ENCODE data around the gene ZNF33A. TPM values are rescaled to one million over a fixed set of nuclear protein-coding genes. Genes with fewer than 3 reads are reported as not detected.

Gene ZNF33A
- total and polyA plus RNA-seq, 2 of the 4 experiments (the other 2 are of a cell fraction): 5.6 to 14.3 TPM

DNA sequence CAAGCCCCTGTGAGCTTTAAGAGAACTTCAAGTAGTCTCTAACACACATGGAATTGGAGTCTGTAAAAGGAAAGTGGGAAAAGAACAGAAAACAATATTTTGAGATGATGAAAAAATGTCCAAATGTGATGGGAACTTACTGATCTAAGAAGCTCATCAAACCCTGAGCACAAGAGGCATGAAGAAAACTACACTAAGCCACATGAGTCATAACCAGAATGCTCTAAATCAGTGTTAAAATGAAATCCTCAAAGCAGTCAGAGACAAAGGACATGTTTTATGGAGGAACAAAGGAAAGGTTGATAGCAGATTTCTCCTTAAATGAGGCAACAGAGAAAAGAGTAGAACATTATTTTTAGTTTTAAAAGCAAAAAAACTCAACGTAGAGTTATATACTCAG, 37.2 kb downstream of the ZNF33A start:
- ATAC-seq (ENCODE audit: low read depth) (peak; percentile 46; the same call in 1 of the 2 replicates), DNase-seq (peak; percentile 46)
- H2AFZ ChIP-seq (replicated peaks; ENCODE audit: low read length, poor library complexity): no peak overlapping the region
- H3K4me2 ChIP-seq (ENCODE audit: low read depth, low read length): no peak overlapping the region
- no peak overlapping the region for H4K5ac ChIP-seq (ENCODE audit: low read depth, low read length)
- H3K23ac ChIP-seq (ENCODE audit: low read depth, low read length): no peak overlapping the region
- H3K27ac ChIP-seq (ENCODE audit: insufficient read depth, low read length): no peak overlapping the region
- no peaks in the 10 kb centered on the region for H3K4me1 ChIP-seq (ENCODE audit: control insufficient read depth, insufficient read depth, low read length)
- H4K8ac ChIP-seq (ENCODE audit: low read depth in 2 of 2, low read length in 2 of 2): no peak overlapping the region
- no peak overlapping the region for H2AK5ac ChIP-seq (ENCODE audit: low read depth, low read length)
- POLR2A ChIA-PET (ENCODE audit: unreplicated experiment): no interaction called here
- no CpG with 5 or more reads among the region's 1 CpG for WGBS, 2 experiments (ENCODE audit: extremely low coverage in 2 of 2, insufficient read length in 1 of 2)
- no peaks in the 10 kb centered on the region for H4K20me1 ChIP-seq (ENCODE audit: insufficient read depth, low read length)
- 0 out of 2 replicates have a peak, but pooled peaks cover 4% of the 10 kb centered on the region for H3K36me3 ChIP-seq (ENCODE audit: control insufficient read depth, insufficient read depth, low read length)
- no peak overlapping the region for H2BK5ac ChIP-seq (ENCODE audit: low read depth, low read length, poor library complexity, severe bottlenecking)
- H4K91ac ChIP-seq (ENCODE audit: insufficient read depth, low read depth, low read length): no peak overlapping the region
- intact Hi-C loops (cut with micrococcal nuclease): no loop called here
- H3K14ac ChIP-seq (replicated peaks; ENCODE audit: low read depth, low read length): no peak overlapping the region
- no peak overlapping the region for H2BK15ac ChIP-seq (ENCODE audit: low read depth, low read length)
- no peak overlapping the region for H2BK20ac ChIP-seq (ENCODE audit: low read depth, low read length)
- H3K9ac ChIP-seq (ENCODE audit: low read depth, low read length): no peak overlapping the region
- in situ Hi-C loops (cut with MboI; ENCODE audit: low sequenced_read_pairs): no loop called here
- H2BK120ac ChIP-seq (ENCODE audit: low read depth, low read length): no peak overlapping the region
- H3K4ac ChIP-seq (ENCODE audit: low read depth, low read length): no peak overlapping the region
- no peaks in the 10 kb centered on the region for H3K79me1 ChIP-seq (ENCODE audit: low read depth in 1 of 2, low read length in 2 of 2)
- H3K9me1 ChIP-seq (ENCODE audit: insufficient read depth, low read length): no peaks in the 10 kb centered on the region
- no TSS peak for BruUV-seq (replicated peaks)
- no peak overlapping the region for H2AK9ac ChIP-seq (replicated peaks; ENCODE audit: low read depth, low read length, poor library complexity)
- no peak for TF ChIP-seq MXI1 (IDR thresholded peaks at IDR 0.05; ENCODE audit: borderline replicate concordance, low read depth, low read length)
- no peak for TF ChIP-seq MAZ (IDR thresholded peaks at IDR 0.05; ENCODE audit: borderline replicate concordance, low read depth, low read length)
- no peak for TF ChIP-seq BHLHE40 (IDR thresholded peaks at IDR 0.05; ENCODE audit: low read depth, low read length)
- no peak for TF ChIP-seq RAD21 (IDR thresholded peaks at IDR 0.05; ENCODE audit: low read length)
- TF ChIP-seq, protein P1, sequence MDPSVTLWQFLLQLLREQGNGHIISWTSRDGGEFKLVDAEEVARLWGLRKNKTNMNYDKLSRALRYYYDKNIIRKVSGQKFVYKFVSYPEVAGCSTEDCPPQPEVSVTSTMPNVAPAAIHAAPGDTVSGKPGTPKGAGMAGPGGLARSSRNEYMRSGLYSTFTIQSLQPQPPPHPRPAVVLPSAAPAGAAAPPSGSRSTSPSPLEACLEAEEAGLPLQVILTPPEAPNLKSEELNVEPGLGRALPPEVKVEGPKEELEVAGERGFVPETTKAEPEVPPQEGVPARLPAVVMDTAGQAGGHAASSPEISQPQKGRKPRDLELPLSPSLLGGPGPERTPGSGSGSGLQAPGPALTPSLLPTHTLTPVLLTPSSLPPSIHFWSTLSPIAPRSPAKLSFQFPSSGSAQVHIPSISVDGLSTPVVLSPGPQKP (IDR thresholded peaks at IDR 0.05; ENCODE audit: borderline replicate concordance, low read depth, low read length): no peak
- no peak for TF ChIP-seq CHD1 (IDR thresholded peaks at IDR 0.05; ENCODE audit: low read depth, low read length)
- no peak for TF ChIP-seq RFX5 (IDR thresholded peaks at IDR 0.05; ENCODE audit: low read depth, low read length)
- no peak for TF ChIP-seq NFE2L2 (IDR thresholded peaks at IDR 0.05; ENCODE audit: low read depth, low read length)
- no peak for TF ChIP-seq RCOR1 (IDR thresholded peaks at IDR 0.05; ENCODE audit: insufficient replicate concordance, low read length)
- no peak for TF ChIP-seq POLR2A (IDR thresholded peaks at IDR 0.05; ENCODE audit: low read depth, low read length)
- no peak for TF ChIP-seq FOS (IDR thresholded peaks at IDR 0.05; ENCODE audit: low read depth, low read length)
- TF ChIP-seq MAFK (IDR thresholded peaks at IDR 0.05; ENCODE audit: low read depth, low read length): no peak
- TF ChIP-seq CEBPB (IDR thresholded peaks at IDR 0.05; ENCODE audit: low read depth, low read length): no peak
- TF ChIP-seq, protein P2, sequence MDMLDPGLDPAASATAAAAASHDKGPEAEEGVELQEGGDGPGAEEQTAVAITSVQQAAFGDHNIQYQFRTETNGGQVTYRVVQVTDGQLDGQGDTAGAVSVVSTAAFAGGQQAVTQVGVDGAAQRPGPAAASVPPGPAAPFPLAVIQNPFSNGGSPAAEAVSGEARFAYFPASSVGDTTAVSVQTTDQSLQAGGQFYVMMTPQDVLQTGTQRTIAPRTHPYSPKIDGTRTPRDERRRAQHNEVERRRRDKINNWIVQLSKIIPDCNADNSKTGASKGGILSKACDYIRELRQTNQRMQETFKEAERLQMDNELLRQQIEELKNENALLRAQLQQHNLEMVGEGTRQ (IDR thresholded peaks at IDR 0.05; ENCODE audit: low read depth, low read length): no peak
- TF ChIP-seq, protein P3, sequence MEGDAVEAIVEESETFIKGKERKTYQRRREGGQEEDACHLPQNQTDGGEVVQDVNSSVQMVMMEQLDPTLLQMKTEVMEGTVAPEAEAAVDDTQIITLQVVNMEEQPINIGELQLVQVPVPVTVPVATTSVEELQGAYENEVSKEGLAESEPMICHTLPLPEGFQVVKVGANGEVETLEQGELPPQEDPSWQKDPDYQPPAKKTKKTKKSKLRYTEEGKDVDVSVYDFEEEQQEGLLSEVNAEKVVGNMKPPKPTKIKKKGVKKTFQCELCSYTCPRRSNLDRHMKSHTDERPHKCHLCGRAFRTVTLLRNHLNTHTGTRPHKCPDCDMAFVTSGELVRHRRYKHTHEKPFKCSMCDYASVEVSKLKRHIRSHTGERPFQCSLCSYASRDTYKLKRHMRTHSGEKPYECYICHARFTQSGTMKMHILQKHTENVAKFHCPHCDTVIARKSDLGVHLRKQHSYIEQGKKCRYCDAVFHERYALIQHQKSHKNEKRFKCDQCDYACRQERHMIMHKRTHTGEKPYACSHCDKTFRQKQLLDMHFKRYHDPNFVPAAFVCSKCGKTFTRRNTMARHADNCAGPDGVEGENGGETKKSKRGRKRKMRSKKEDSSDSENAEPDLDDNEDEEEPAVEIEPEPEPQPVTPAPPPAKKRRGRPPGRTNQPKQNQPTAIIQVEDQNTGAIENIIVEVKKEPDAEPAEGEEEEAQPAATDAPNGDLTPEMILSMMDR (conservative IDR thresholded peaks at IDR 0.05; ENCODE audit: low read depth, low read length): no peak
- TF ChIP-seq SMC3 (IDR thresholded peaks at IDR 0.05; ENCODE audit: low read depth, low read length): no peak
- H3K9me3 ChIP-seq (ENCODE audit: control insufficient read depth, insufficient read depth, low read length): no peaks in the 10 kb centered on the region
- H3K4me3 ChIP-seq (ENCODE audit: insufficient read depth, low read depth, low read length): no peak overlapping the region
- no peak overlapping the region for H3K56ac ChIP-seq (ENCODE audit: extremely low read depth, insufficient read depth, low read length)
- no peak overlapping the region for H3K18ac ChIP-seq (ENCODE audit: low read depth, low read length)
- no peaks in the 10 kb centered on the region for H3K27me3 ChIP-seq (ENCODE audit: control insufficient read depth, insufficient read depth, low read length)
- dilution Hi-C loops (cut with HindIII; ENCODE audit: low sequenced_read_pairs, unreplicated experiment): no loop called here
- CTCF ChIA-PET: interaction anchor here (1.0 kb wide), 1 partner anchor 9 kb away, joined by 3 read pairs; no protein-coding TSS in a partner anchor

Data from IMR-90 (cell line).